HG03060 (cell line): ENCODE data around the gene KATNIP.

Source experiments
- ATAC-seq: cut with Tn5 transposase; IDR thresholded peaks from one replicate; pipeline ENCODE4 v1.9.1; 2021; ENCODE audit warnings: low read depth, moderate number of reproducible peaks; ENCODE audit not compliant: unreplicated experiment

Gene KATNIP

GRCh38 chr16:27549746-27550581, at the start of gene KATNIP, which contains the start of gene GTF3C1:
Gene KATNIP, plus strand, starts transcription at chr16:27550144. Its CDS starts 27 bp downstream, at chr16:27550171.
Gene GTF3C1, minus strand, starts transcription at chr16:27549913. Its CDS starts 23 bp downstream, at chr16:27549890.
- ATAC-seq: peak; percentile 89

- no peak for ATAC-seq
Observed at GRCh38 chr16:27500801-27501200, 49.1 kb upstream of the KATNIP start.

GRCh38 chr16:27503662-27504061, 46.3 kb upstream of the KATNIP start:
- ATAC-seq: no peak

DNA sequence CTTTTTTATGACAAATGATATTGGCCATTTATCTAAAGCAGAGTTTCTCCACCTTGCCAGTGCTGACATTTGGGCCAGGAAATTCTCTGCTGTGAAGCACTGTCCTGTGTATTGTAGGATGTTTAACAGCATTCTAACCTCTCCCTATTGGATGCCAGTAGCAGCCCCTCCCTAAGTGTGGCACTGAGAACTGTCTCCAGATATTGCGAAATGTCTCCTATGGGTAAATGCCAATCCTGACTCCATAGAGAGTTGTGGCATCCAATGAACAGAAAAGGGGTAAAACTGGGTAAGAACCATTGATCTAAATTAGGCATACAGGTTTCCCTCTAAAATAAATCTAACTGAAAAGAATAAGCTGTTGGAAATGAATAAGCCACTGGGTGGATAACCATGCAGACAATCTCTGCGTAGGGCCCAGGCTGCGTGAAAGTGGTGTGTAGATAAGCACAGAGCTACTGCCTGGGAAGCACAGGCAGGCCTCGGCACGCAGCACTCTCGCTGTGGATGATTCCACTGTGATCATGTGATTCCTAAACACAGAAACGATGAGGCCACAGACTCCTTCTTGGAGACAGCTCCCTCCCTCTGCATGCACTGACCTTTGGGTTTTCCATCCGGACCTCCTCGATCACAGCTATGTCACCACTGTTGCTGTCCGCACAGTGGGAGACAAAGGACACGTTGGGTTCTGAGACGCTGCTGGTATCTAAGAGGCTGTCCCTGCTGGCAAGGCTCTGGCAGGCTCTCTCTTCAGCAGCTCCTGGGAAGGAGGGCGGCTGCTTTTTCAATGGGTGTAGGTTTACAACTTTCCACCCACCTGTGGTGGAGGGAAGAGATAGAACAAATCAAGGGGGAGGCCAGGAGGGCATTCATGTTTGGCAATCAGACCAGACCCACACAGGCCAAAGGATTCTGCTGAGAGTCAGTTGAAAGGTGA, 44.4 kb upstream of the KATNIP start:
- ATAC-seq: no peak

DNA sequence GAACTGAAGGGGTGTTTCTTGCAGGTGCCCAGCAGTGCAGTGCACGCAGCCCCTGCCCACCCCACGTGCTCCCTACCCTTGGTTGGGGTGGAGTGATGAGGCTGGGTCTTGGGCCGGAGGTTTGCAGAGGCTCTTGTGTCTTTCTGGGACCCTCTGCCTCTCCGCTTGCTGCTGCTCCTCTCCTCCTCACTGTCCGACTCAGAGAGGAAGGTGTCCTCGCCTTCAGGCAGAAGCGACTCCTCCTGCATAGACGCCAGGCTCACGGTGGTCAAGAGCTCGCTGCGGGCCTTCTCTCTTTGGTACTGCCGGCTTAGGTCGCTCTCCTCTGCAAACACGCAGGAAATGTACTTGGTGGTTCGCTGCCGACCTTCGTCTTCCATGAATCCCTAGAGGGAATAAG, 43.2 kb upstream of the KATNIP start:
- ATAC-seq: no peak

GRCh38 chr16:27508476-27508875, 41.5 kb upstream of the KATNIP start:
- no peak for ATAC-seq

DNA sequence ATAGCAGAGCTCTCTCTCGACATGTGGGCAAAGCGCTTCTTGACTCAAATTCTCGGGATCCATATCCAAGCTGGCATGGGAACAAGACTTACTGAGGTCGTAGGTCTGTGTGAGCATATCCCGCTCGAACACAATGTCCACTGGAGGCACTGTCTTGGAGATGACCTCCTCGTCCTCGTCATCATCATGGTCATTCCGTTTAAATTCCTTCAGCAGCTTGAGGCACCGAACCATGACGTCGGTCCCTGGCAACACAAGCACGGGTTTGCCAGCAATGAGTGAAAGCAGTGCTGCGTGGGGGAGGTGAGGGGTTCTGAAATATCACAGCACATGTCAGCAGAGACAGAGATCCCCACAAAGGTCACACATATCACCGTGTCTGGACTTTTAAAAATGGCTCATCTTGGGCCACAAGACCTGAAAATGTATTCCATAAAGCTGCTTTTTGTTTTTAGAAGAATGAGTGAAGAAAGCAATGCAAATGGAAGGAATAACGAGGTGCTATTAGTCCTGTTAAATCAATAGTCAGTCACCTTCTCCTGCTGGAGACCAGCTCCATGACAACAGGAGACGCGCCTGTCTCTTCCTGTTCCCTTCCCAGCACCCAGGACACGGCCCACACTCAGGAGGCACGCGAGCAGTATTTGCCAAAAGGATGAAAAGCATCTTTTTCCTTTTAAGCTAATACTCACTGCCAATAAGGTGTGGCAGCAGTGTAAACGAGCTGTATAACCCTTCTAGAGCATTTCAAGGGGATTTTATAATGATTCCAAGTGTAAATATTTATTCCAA, 38.1 kb upstream of the KATNIP start:
- ATAC-seq: no peak

GRCh38 chr16:27514806-27515205, 35.1 kb upstream of the KATNIP start:
- no peak for ATAC-seq

DNA sequence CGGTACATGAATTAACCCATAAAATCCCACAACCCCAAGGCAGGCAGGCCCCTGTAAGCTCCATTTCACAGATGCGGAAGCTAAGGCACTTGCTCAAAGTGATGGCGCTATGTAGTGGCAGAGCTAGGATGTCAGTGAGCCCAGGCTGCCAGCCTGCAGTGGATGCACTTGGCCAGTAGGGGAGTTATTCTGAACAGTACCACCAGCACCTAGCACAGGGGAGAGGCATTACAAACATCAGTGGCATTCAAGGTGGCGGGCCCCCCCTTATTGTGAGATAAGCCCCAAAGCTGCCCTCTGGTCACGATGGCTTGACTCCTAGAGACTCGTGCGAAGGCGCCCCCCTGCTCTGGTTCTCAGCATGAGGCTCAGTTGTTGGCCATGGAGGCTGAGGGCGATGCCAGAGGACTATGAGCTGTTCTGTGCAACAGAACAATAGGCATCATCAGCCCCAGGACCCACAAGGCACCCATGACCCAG, 34.0 kb upstream of the KATNIP start:
- ATAC-seq: no peak

DNA sequence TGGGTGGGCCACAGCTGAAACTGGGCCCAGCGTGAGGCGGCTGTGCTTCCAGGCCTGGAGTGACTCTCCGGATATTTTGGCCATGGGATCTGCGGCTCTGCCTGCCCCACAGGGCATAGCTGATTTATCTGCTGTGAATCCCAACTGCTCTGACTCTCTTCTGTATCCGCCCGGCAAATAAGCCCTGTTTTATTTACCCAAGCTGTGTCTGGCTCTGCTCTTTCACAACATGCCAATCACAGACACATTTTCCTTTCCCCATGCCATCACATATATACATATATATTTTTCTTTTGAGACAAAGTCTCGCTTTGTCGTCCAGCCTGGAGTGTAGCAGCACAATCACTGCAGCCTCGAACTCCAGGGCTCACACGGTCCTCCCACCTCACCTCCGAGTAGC, 33.6 kb upstream of the KATNIP start:
- no peak for ATAC-seq

GRCh38 chr16:27517664-27518063, 32.3 kb upstream of the KATNIP start:
- no peak for ATAC-seq

DNA sequence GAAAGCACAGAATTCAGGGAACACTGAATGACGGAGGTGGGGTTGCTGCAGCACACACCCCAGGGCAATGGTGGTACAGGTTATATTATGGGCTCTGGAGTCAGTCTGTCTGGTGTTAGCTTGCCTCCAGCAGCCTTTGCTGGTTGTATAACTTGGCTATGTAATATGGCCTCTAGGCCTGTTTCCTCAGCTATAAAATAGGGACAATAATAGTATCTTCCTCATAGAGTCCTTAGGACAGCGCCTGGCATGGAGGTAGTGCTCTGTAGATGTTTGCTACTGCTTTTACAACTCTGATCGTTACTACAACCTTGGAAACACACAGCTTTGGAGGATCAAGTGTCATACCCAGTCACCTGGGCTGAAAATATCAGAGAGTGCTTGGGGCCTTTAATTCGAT, 31.7 kb upstream of the KATNIP start:
- no peak for ATAC-seq

- ATAC-seq: no peak
Observed at GRCh38 chr16:27520982-27521673, 28.8 kb upstream of the KATNIP start.

GRCh38 chr16:27522173-27522707, 27.7 kb upstream of the KATNIP start:
- no peak for ATAC-seq

DNA sequence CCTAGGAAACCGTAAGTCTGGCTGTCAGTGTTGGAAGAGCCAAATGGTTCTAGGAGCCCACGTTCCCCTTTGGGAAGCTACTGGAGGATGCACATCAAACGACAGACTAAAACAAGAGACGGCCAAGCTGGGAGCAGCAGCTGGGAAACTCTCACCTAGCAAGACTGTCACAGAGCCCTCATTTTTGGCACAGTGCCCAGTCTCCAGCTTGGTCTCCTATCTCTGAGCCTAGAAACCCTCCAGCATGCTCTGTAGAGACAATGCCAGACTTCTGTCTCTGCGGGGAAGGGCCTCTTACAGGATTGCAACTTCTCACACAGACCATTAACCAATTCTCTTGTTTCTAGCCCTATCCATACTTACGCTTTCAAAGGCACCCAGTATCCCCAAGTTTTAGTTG, 23.8 kb upstream of the KATNIP start:
- no peak for ATAC-seq

- no peak for ATAC-seq
Observed at GRCh38 chr16:27528294-27528693, 21.6 kb upstream of the KATNIP start.

GRCh38 chr16:27529962-27530361, 20.0 kb upstream of the KATNIP start:
- ATAC-seq: no peak

DNA sequence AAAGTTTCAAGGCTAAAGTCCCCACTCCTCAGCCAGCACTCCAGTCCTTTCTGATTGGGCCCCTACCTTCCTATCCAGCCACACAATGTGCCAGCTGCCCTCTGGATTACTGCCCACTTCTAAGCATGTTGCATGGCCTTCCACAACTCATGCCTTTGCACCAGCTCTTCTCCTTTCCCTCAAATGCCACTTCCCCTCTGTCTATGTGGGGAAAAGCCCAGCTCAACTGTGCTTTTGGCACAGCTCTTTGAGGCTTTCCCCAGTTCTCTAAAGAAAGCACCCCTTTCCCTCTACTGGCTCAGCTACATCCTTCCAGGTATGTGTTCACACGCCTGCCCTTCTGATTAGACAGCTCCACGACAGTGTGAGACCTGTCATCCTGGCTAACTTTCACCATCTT, 18.8 kb upstream of the KATNIP start:
- no peak for ATAC-seq
